Esophagus muscularis mucosa (tissue), 4 donors: ENCODE data around the gene HLCS. TPM values are rescaled to one million over a fixed set of nuclear protein-coding genes. Genes with fewer than 3 reads are reported as not detected.

Source experiments
- DNase-seq: peaks from one replicate; pipeline ENCODE4 v3.0.0-alpha.2; 2017; ENCODE audit errors: extremely low spot score
- H3K27ac ChIP-seq, 4 donors: fragments of 200-600 bp; sonication (generic); replicated peaks in 1 of 4; 1 replicate in 3 of 4; 2 replicates in 1 of 4; pipeline ENCODE4 v1.5.1; 2016 to 2019; ENCODE audit warnings: mild to moderate bottlenecking in 1 of 4
- H3K27me3 ChIP-seq, 4 donors: fragments of 200-600 bp; sonication (generic); one replicate each; pipeline versions ENCODE4 v1.5.1 to v1.6.0; 2016 to 2019
- H3K36me3 ChIP-seq, 4 donors: fragments of 200-600 bp; sonication (generic); one replicate each; pipeline ENCODE4 v1.5.1; 2016 to 2019
- H3K4me1 ChIP-seq, 4 donors: fragments of 200-600 bp; sonication (generic); one replicate each; pipeline ENCODE4 v1.5.1; 2016 to 2019
- H3K4me3 ChIP-seq, 4 donors: fragments of 200-600 bp; sonication (generic); 1 replicate in 2 of 4; 2 replicates in 2 of 4; pipeline ENCODE4 v1.5.1; 2016 to 2019; ENCODE audit warnings: mild to moderate bottlenecking in 4 of 4, moderate library complexity in 1 of 4
- H3K9me3 ChIP-seq, 4 donors: fragments of 200-600 bp; sonication (generic); 1 replicate in 3 of 4; 2 replicates in 1 of 4; pipeline ENCODE4 v1.5.1; 2016 to 2019
- EP300 ChIP-seq: sonication (generic); formaldehyde crosslinking; IDR thresholded peaks from one replicate; pipeline ENCODE4 v1.6.1; 2017; ENCODE audit warnings: antibody characterized with exemption
- POLR2A ChIP-seq: fragments of 450-650 bp; IDR thresholded peaks from one replicate; pipeline ENCODE4 v1.6.1; 2017; ENCODE audit warnings: antibody characterized with exemption, moderate library complexity, mild to moderate bottlenecking, low read depth
- POLR2AphosphoS5 ChIP-seq, 2 donors: sonication (generic); formaldehyde crosslinking; IDR thresholded peaks; one replicate each; pipeline ENCODE4 v1.6.1; 2017; ENCODE audit warnings: antibody characterized with exemption in 2 of 2
- WGBS: methylation state at CpG from one replicate; pipeline ENCODE4 v1.1.5; 2018; 5-methylcytosine and 5-hydroxymethylcytosine counted together
- intact Hi-C: fragments of 100-400 bp; cut with DNase I; formaldehyde crosslinking; loops from one replicate; pipeline ENCODE4 v1.15.1; 2023
- total RNA-seq, 4 donors: library from RNA; depleted of rRNA; stranded (reverse); fragments of >200 nt; gene quantifications; one replicate each; pipeline versions ENCODE4 v1.1.0 to v1.2.1, GENCODE V29; 2016
- TF ChIP-seq, protein P1 (sequence below), 3 experiments: fragments of 200-600 bp in 2 of 3; fragments of 450-650 bp in 1 of 3; sonication (generic) in 2 of 3; IDR thresholded peaks; one replicate each; pipeline ENCODE4 v1.5.1; 2017 to 2019; ENCODE audit warnings: antibody characterized with exemption in 3 of 3, mild to moderate bottlenecking in 2 of 3, moderate library complexity in 1 of 3

HLCS gene
- total RNA-seq, 4 donors from 2014 or later = 15.9 to 25.3 (median 22.0) TPM

DNA sequence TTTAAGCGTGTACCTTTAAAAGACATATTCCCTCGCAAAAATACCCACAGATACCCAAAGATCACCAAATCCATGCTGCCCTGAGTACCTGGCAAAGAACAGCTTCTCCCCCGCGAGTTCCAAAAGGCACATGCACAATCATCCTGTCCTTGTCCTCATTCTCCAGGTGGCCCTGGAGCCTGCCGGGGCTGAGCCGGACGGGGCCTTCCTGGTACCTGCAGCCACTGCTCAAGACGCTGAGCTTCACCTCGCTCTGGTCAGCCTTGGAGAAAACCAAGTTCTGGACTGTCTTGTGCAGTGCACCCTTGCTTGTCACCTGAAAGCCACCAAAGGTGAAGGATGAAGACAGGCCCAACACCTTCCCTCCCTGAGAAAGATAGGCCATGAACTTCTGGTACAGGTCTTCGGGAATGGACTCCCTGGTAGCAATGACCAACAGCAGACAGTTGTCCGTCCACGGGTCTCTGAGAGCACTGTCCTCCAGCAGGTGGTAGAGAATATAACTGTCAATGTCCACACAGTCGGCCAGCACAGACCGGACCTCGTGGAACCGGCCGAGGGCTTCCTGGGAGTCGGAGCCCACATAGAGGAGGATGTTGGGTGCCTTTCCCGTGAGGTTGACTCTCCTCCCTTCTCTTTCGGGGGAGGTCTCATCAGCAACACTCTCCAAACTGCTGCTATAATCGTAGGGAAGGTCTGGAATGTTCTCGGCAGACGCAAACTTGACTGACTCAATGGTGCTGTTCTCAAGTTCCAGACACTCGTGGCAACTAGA, 29.9 kb downstream of the HLCS start:
- Histone ChIP-seq H3K4me3 (no peak overlapping the region), H3K9me3 (no peaks in the 10 kb centered on the region), H3K27me3 (no peaks in the 10 kb centered on the region), H3K27ac (no peak overlapping the region), H3K36me3 (peaks cover 13 to 45% (median 29%) of the 10 kb centered on the region in 4 donors), H3K4me1 (peaks cover 0 to 10% (median 9%) of the 10 kb centered on the region in 4 donors)
- no peak for TF ChIP-seq POLR2A
- no peak for TF ChIP-seq EP300
- TF ChIP-seq POLR2AphosphoS5 (IDR thresholded peaks at IDR 0.05) = no peak
- TF ChIP-seq, protein P1, sequence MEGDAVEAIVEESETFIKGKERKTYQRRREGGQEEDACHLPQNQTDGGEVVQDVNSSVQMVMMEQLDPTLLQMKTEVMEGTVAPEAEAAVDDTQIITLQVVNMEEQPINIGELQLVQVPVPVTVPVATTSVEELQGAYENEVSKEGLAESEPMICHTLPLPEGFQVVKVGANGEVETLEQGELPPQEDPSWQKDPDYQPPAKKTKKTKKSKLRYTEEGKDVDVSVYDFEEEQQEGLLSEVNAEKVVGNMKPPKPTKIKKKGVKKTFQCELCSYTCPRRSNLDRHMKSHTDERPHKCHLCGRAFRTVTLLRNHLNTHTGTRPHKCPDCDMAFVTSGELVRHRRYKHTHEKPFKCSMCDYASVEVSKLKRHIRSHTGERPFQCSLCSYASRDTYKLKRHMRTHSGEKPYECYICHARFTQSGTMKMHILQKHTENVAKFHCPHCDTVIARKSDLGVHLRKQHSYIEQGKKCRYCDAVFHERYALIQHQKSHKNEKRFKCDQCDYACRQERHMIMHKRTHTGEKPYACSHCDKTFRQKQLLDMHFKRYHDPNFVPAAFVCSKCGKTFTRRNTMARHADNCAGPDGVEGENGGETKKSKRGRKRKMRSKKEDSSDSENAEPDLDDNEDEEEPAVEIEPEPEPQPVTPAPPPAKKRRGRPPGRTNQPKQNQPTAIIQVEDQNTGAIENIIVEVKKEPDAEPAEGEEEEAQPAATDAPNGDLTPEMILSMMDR (IDR thresholded peaks at IDR 0.05) = no peak
- DNase-seq = no peak
- WGBS = 97% methylated on average over 20 of the region's 24 CpGs
- intact Hi-C loops = loop anchor here (5.0 kb wide), 2 partner anchors 51 to 71 kb away; partner anchors contain the start of gene RIPPLY3

DNA sequence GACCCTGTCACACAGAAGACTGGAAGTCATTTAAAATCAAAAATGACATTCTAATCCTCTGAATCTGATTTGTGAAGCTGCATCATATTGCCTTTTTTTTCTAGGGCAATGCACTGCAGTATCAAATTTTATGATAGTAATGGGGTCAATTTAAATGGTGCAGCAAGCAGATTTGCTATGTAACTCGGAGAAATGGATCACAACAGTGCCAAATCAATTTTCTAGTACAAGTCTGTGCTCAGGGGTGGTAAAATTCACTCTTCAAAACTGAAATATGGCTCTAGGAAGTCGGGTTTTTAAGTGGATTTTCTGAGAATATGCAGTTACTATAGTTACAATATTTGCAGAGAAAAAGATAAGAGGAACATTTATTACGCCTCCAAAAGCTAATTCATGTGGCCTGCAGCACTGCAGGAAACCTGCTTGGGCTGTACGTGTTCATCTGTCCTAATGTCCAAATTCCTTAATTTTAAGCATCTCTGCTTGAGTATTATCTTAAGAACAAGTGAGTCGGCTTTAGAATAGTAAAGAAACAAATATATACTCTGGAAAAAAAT, 31.5 kb downstream of the HLCS start:
- DNase-seq = no peak
- no peaks in the 10 kb centered on the region for H3K9me3 ChIP-seq
- H3K27me3 ChIP-seq = no peaks in the 10 kb centered on the region
- TF ChIP-seq POLR2A = no peak
- no peak for TF ChIP-seq POLR2AphosphoS5 (IDR thresholded peaks at IDR 0.05)
- no peak for TF ChIP-seq EP300
- TF ChIP-seq, protein P1 (IDR thresholded peaks at IDR 0.05) = no peak
- 55% methylated on average over 5 of the region's 5 CpGs for WGBS
- H3K36me3 ChIP-seq = peaks cover 13 to 45% (median 29%) of the 10 kb centered on the region in 4 donors
- peaks cover 0 to 10% (median 9%) of the 10 kb centered on the region in 4 donors for H3K4me1 ChIP-seq
- no peak overlapping the region for H3K4me3 ChIP-seq
- no peak overlapping the region for H3K27ac ChIP-seq
- intact Hi-C loops = loop anchor here (5.0 kb wide), 2 partner anchors 52 to 72 kb away; partner anchors contain the start of gene RIPPLY3

DNA sequence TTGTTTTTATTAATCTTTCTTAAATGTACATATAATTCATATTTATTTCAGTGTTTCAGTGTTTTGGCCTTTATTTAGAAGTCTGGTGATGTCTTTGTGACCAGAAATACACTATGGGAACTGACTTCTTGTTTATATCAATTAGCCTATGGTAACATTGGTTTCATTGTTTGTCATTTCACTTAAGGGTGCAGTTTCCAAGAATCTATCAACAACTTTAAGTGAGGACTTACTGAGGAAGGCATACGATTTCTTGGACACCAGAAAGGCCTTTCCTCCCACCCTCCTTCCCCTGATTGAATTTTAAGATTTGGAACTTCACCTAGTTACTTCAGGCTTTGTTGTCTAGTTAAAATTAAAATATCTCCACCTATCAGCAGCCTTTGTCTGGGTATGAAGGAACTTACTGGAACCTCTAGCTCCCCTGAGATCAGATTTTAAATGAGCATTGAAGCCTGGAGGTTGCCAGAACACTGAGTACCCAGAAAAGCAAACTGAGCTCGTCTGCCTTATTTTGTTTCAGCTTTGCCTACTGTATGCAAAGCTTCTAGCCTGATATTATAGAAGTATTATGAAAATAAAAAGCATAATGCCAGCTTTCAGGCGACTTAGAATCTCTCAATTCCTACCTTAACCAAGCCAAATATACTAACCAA, 34.2 kb downstream of the HLCS start:
- WGBS = 67% methylated on average over 3 of the region's 3 CpGs
- TF ChIP-seq, protein P1 (IDR thresholded peaks at IDR 0.05) = no peak
- no peak for TF ChIP-seq EP300
- TF ChIP-seq POLR2AphosphoS5 (IDR thresholded peaks at IDR 0.05) = no peak
- Histone ChIP-seq H3K4me1 (peaks cover 0 to 9% (median 6%) of the 10 kb centered on the region in 4 donors), H3K27me3 (no peaks in the 10 kb centered on the region), H3K27ac (no peak overlapping the region), H3K4me3 (no peak overlapping the region), H3K36me3 (peaks cover 12 to 44% (median 26%) of the 10 kb centered on the region in 4 donors), H3K9me3 (no peaks in the 10 kb centered on the region)
- no peak for DNase-seq
- intact Hi-C loops = no loop called here

DNA sequence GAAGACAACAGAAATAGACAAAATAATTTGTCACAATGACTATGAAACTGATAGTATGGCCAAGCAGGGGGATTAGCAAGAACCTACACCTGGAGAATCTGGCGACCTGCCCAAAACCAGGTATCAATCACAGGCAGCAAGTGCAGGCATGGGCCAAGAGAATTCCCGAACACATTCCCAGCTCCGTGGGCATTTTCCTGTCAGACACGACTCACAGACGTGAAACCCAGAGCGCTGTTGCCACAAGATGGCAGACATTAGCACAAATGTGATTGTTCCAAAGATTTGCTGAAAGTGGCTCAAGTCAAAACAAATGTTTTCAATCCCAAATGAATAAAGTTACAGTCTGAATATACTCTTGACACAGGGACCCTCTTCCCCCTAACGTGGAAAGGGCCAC, 36.8 kb downstream of the HLCS start:
- H3K36me3 ChIP-seq = peaks cover 0 to 39% (median 13%) of the 10 kb centered on the region in 4 donors
- no peaks in the 10 kb centered on the region for H3K27me3 ChIP-seq
- H3K4me3 ChIP-seq = no peak overlapping the region
- 60% methylated on average over 7 of the region's 7 CpGs for WGBS
- no peak for DNase-seq
- peaks cover 0 to 10% (median 6%) of the 10 kb centered on the region in 4 donors for H3K4me1 ChIP-seq
- intact Hi-C loops = loop anchor here (2.0 to 5.0 kb wide), 4 partner anchors 182 to 425 kb away; no protein-coding TSS in a partner anchor
- no peak overlapping the region for H3K27ac ChIP-seq
- TF ChIP-seq, protein P1 (IDR thresholded peaks at IDR 0.05) = no peak
- TF ChIP-seq EP300 (no peak), POLR2A (no peak), POLR2AphosphoS5 (IDR thresholded peaks at IDR 0.05) (no peak)
- no peaks in the 10 kb centered on the region for H3K9me3 ChIP-seq
